Stimulated activated CD8-positive, alpha-beta memory T cell treated with anti-CD3 and anti-CD28 coated beads, Interleukin-12 subunit alpha, Interleukin-12 subunit beta, amount 100 ng/mL, for 24 hours (primary cell): ENCODE data around the gene VAV2.
"Not testable (repeated sequence)": the region's sequence is repeated elsewhere in the genome, so short reads cannot be mapped to it uniquely, and the experiment has no call there.

Experiments
- DNase-seq: peaks from one replicate; pipeline ENCODE4 v3.0.0-alpha.2; 2020; ENCODE audit errors: extremely low read depth

The VAV2 gene

GRCh38 chr9:133938086-133938485 is 54.0 kb downstream of the VAV2 start:
- DNase-seq, result no peak

- DNase-seq, result no peak
Observed at GRCh38 chr9:133937120-133937519, 55.0 kb downstream of the VAV2 start.

- DNase-seq, result no peak
Observed at GRCh38 chr9:133935328-133936005, 56.7 kb downstream of the VAV2 start.

- no peak for DNase-seq
Observed at GRCh38 chr9:133934482-133935232, 57.5 kb downstream of the VAV2 start.

GRCh38 chr9:133933426-133934026 is 58.6 kb downstream of the VAV2 start:
- no peak for DNase-seq

- DNase-seq, result no peak
Observed at GRCh38 chr9:133932633-133933032, 59.5 kb downstream of the VAV2 start.

GRCh38 chr9:133932181-133932580 is 59.9 kb downstream of the VAV2 start:
- no peak for DNase-seq

GRCh38 chr9:133930682-133931485 is 61.2 kb downstream of the VAV2 start:
- DNase-seq, result no peak

- no peak for DNase-seq
Observed at GRCh38 chr9:133930046-133930681, 62.0 kb downstream of the VAV2 start.

- no peak for DNase-seq
Observed at GRCh38 chr9:133929599-133929998, 62.5 kb downstream of the VAV2 start.

- no peak for DNase-seq
Observed at GRCh38 chr9:133928248-133928764, 63.8 kb downstream of the VAV2 start.

- DNase-seq, result no peak
Observed at GRCh38 chr9:133927041-133927440, 65.1 kb downstream of the VAV2 start.

GRCh38 chr9:133926165-133926856 is 65.8 kb downstream of the VAV2 start:
- DNase-seq, result no peak

GRCh38 chr9:133924453-133924852 is 67.7 kb downstream of the VAV2 start:
- DNase-seq, result no peak

- DNase-seq, result not testable (repeated sequence)
Observed at GRCh38 chr9:133923608-133924007, 68.5 kb downstream of the VAV2 start.

GRCh38 chr9:133921866-133922265 is 70.3 kb downstream of the VAV2 start:
- DNase-seq, result no peak

- DNase-seq, result no peak
Observed at GRCh38 chr9:133920471-133920870, 71.7 kb downstream of the VAV2 start.

- DNase-seq, result no peak
Observed at GRCh38 chr9:133919253-133920115, 72.6 kb downstream of the VAV2 start.

- DNase-seq, result no peak
Observed at GRCh38 chr9:133918111-133918813, 73.9 kb downstream of the VAV2 start.
